Panc1 (cell line): ENCODE measurements around the gene MTREX. TPM values are rescaled to one million over a fixed set of nuclear protein-coding genes. Genes with fewer than 3 reads are reported as not detected.

Experiments
- ATAC-seq: fragments of 200-7000 bp; cut with Tn5 transposase; 2 replicates; pipeline ENCODE4 v1.9.1; 2020; ENCODE audit warnings: mild to moderate bottlenecking, moderate library complexity
- BruUV-seq: library from RNA; stranded (reverse); fragments of 400-500 nt; replicated peaks from 2 replicates; lab custom pipeline; 2021; lab: Mats Ljungman, UMichigan
- CTCF ChIA-PET: fragments of 300-600 bp; sonication (Branson Sonifier 250); formaldehyde crosslinking; loops from one replicate; lab custom pipeline; 2022; ENCODE audit warnings: antibody characterized with exemption; lab: Charles Lee
- POLR2A ChIA-PET: fragments of 300-600 bp; sonication (Branson Sonifier 250); formaldehyde crosslinking; loops from one replicate; lab custom pipeline; 2022; ENCODE audit warnings: antibody characterized with exemption; lab: Charles Lee
- DNase-seq: peaks from one replicate; pipeline ENCODE4 v3.0.0-alpha.2; 2010; ENCODE audit warnings: low read depth, low spot score
- H3K27ac ChIP-seq: 2 replicates; pipeline ENCODE4 v1.5.1; 2011; ENCODE audit warnings: mild to moderate bottlenecking, low read length, inconsistent platforms
- H3K27me3 ChIP-seq: fragments of 200-500 bp; sonication (Bioruptor generic); 2 replicates; pipeline ENCODE4 v1.6.0; 2014; ENCODE audit warnings: low read length, inconsistent platforms; ENCODE audit not compliant: control insufficient read depth, insufficient read depth
- H3K36me3 ChIP-seq: fragments of 200-500 bp; sonication (Bioruptor generic); 2 replicates; pipeline ENCODE4 v1.5.1; 2014; ENCODE audit warnings: inconsistent platforms, mild to moderate bottlenecking, low read length, moderate library complexity; ENCODE audit not compliant: control insufficient read depth, insufficient read depth
- H3K4me1 ChIP-seq: 2 replicates; pipeline ENCODE4 v1.5.1; 2011; ENCODE audit warnings: inconsistent platforms, mild to moderate bottlenecking, low read length, moderate library complexity; ENCODE audit not compliant: control insufficient read depth, insufficient read depth
- H3K4me3 ChIP-seq, 2 experiments: 2 replicates each; pipeline ENCODE4 v1.5.1; 2011 to 2012; ENCODE audit warnings: low read depth in 2 of 2, low read length in 2 of 2, mild to moderate bottlenecking in 2 of 2, inconsistent platforms in 1 of 2, moderate library complexity in 1 of 2
- H3K9me3 ChIP-seq: fragments of 200-500 bp; sonication (Bioruptor generic); 2 replicates; pipeline ENCODE4 v1.5.1; 2014; ENCODE audit warnings: low read depth, mild to moderate bottlenecking, inconsistent platforms, low read length, moderate library complexity; ENCODE audit not compliant: control insufficient read depth, insufficient read depth
- CTCF ChIP-seq: fragments of 450-650 bp; IDR thresholded peaks from 2 replicates; pipeline ENCODE4 v1.5.1; 2017; ENCODE audit warnings: mild to moderate bottlenecking
- POLR2AphosphoS5 ChIP-seq: IDR thresholded peaks from 2 replicates; pipeline ENCODE4 v1.6.1; 2012; ENCODE audit warnings: mild to moderate bottlenecking, low read depth, low read length, moderate library complexity
- SIN3A ChIP-seq: IDR thresholded peaks from 2 replicates; pipeline ENCODE4 v1.6.1; 2012; ENCODE audit warnings: low read depth, mild to moderate bottlenecking, low read length, moderate library complexity, borderline replicate concordance; ENCODE audit not compliant: insufficient read depth
- TCF7L2 ChIP-seq: IDR thresholded peaks from 2 replicates; pipeline ENCODE4 v1.6.1; 2011; ENCODE audit warnings: mild to moderate bottlenecking, low read depth, low read length, inconsistent platforms
- in situ Hi-C: cut with HindIII; loops from 2 replicates; pipeline ENCODE4 v1.10.0; 2016; ENCODE audit warnings: low sequenced_read_pairs, low pct_unique_long_range_greater_than_20kb
- intact Hi-C: fragments of 100-400 bp; cut with micrococcal nuclease; formaldehyde crosslinking; loops from one replicate; pipeline ENCODE4 v1.10.0; 2022; ENCODE audit not compliant: unreplicated experiment
- total RNA-seq: library from RNA; stranded (reverse); gene quantifications from one replicate; pipeline ENCODE4 v1.2.1, GENCODE V29; 2021; ENCODE audit not compliant: unreplicated experiment
- TF ChIP-seq, protein P1 (sequence below), 2 experiments: IDR thresholded peaks; 2 replicates each; pipeline ENCODE4 v1.6.1; 2011 to 2012; ENCODE audit warnings: low read depth in 2 of 2, control low read depth in 1 of 2, low read length in 1 of 2, mild to moderate bottlenecking in 1 of 2, moderate library complexity in 1 of 2; ENCODE audit not compliant: insufficient read depth in 1 of 2

MTREX gene
- total RNA-seq, 1 experiment from 2014 or later = 97.0 TPM

GRCh38 chr5:55327281-55327680, 19.5 kb downstream of the MTREX start:
- no peaks in the 10 kb centered on the region for H3K4me1 ChIP-seq

DNA sequence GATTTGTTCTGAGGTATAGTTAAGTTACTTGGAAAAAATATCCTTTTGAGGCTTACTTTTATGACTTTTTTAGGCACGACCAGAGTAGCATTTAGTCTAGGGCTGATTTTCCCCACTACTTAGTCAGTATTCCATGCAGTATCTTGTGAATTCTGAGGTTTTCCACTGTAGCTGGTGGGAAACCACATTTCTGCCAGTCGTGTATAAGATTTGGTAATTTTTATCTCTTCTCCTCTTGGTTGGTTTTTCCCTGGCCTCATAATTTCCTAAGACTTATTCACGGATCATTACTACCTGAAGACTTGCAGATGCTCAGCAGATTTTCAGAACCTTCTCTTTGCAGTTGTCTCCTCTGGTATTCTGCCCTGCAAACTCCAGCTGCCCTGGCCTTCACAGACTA, 23.5 kb downstream of the MTREX start:
- H3K27ac ChIP-seq = no peak overlapping the region
- intact Hi-C loops (no loop called here), in situ Hi-C loops (no loop called here)
- H3K36me3 ChIP-seq = peaks cover 9% of the 10 kb centered on the region
- H3K4me3 ChIP-seq = no peak overlapping the region
- ChIA-PET POLR2A (no interaction called here), CTCF (no interaction called here)
- no peaks in the 10 kb centered on the region for H3K4me1 ChIP-seq
- TF ChIP-seq SIN3A (no peak), TCF7L2 (no peak), POLR2AphosphoS5 (no peak)
- TF ChIP-seq, protein P1, sequence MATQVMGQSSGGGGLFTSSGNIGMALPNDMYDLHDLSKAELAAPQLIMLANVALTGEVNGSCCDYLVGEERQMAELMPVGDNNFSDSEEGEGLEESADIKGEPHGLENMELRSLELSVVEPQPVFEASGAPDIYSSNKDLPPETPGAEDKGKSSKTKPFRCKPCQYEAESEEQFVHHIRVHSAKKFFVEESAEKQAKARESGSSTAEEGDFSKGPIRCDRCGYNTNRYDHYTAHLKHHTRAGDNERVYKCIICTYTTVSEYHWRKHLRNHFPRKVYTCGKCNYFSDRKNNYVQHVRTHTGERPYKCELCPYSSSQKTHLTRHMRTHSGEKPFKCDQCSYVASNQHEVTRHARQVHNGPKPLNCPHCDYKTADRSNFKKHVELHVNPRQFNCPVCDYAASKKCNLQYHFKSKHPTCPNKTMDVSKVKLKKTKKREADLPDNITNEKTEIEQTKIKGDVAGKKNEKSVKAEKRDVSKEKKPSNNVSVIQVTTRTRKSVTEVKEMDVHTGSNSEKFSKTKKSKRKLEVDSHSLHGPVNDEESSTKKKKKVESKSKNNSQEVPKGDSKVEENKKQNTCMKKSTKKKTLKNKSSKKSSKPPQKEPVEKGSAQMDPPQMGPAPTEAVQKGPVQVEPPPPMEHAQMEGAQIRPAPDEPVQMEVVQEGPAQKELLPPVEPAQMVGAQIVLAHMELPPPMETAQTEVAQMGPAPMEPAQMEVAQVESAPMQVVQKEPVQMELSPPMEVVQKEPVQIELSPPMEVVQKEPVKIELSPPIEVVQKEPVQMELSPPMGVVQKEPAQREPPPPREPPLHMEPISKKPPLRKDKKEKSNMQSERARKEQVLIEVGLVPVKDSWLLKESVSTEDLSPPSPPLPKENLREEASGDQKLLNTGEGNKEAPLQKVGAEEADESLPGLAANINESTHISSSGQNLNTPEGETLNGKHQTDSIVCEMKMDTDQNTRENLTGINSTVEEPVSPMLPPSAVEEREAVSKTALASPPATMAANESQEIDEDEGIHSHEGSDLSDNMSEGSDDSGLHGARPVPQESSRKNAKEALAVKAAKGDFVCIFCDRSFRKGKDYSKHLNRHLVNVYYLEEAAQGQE (IDR thresholded peaks at IDR 0.05; ENCODE audit: insufficient read depth in 1 of 2, low read depth in 2 of 2, low read length in 1 of 2) = no peak
- no peaks in the 10 kb centered on the region for H3K27me3 ChIP-seq
- H3K9me3 ChIP-seq = no peaks in the 10 kb centered on the region
- BruUV-seq = no TSS peak
- DNase-seq (no peak), ATAC-seq (no peak)

More at GRCh38 chr5:55327281-55327680, 19.5 kb downstream of the MTREX start:
- Histone ChIP-seq H3K27me3 (no peaks in the 10 kb centered on the region), H3K27ac (no peak overlapping the region), H3K9me3 (no peaks in the 10 kb centered on the region), H3K4me3 (no peak overlapping the region), H3K36me3 (peaks cover 2% of the 10 kb centered on the region; the same call in 1 of the 2 replicates)
- no peak for ATAC-seq
- in situ Hi-C loops = no loop called here
- ChIA-PET CTCF (no interaction called here), POLR2A (no interaction called here)
- BruUV-seq = no TSS peak
- no peak for DNase-seq
- intact Hi-C loops = no loop called here
- TF ChIP-seq, protein P1 (IDR thresholded peaks at IDR 0.05; ENCODE audit: insufficient read depth in 1 of 2, low read depth in 2 of 2, low read length in 1 of 2) = no peak
- TF ChIP-seq POLR2AphosphoS5 (no peak), TCF7L2 (no peak), CTCF (no peak), SIN3A (no peak)
